Muscle of back (tissue), 11 donors: Measurements from ENCODE around the gene PATE1. TPM values are rescaled to one million over a fixed set of nuclear protein-coding genes. Genes with fewer than 3 reads are reported as not detected.

Experiments used
- DNase-seq, 3 donors: peaks; one replicate each; pipeline versions ENCODE4 v3.0.0 to v3.0.0-alpha.2; 2013
- polyA plus RNA-seq, 10 donors: library from polyadenylated mRNA; unstranded; fragments of 120-200 nt; gene quantifications; one replicate each; pipeline ENCODE4 v1.2.1, GENCODE V29; 2013; ENCODE audit not compliant: insufficient read length in 10 of 10

Gene PATE1
- polyA plus RNA-seq, 10 donors, result not detected

DNA sequence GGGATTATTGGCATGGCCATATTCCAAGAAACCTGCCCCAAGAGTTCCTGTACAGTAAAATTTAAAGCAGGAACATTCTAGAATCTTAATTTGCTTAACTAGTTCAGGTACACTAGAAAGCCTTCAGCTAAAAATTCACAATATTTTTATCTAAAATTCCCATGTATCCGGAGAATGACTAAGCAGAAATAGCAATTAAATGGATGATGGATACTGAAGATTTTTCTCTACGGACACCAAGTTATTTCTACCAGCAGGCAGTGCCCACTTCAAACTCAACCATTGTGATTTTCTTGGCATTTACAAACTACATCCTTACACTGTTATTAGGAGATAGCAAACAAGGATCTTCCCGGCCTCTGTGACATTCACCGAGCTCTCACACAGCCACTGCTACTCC lies 44.7 kb downstream of the PATE1 start:
- no peak for DNase-seq

DNA sequence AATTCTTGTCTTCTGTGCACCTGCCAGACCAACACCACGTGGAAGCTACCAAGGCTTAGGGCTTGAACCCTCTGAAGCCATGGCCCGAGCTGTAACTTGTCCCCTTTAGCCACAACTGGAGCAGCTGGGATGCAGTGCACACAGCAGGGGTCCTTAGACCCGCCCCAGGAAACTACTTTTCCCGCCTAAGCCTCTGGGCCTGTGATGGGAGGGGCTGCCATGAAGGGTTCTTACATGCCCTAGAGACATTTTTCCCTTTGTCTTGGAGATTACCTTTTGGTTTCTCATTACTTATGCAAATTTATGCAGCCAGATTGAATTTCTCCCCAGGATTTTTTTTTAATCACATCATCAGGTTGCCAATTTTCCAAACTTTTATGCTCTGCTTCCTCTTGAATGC lies 51.6 kb downstream of the PATE1 start:
- no peak for DNase-seq

Other genes starting within 250 kb of the PATE1 start
- 10 to 100 TPM; 65.6 to 78.0 (median 68.8) TPM for gene EI24, start 176.8 kb upstream of the PATE1 start, polyA plus RNA-seq
- gene STT3A, start 153.4 kb upstream of the PATE1 start, polyA plus RNA-seq, result 100 to 1,000 TPM; 110 to 150 (median 119) TPM
- 10 to 100 TPM in 4 of 10 donors, 1 to 10 TPM in 6; 6.5 to 17.2 (median 9.9) TPM for gene CHEK1, start 121.1 kb upstream of the PATE1 start, polyA plus RNA-seq
- under 1 TPM; 0.18 to 0.55 (median 0.36) TPM for gene ACRV1, start 65.4 kb upstream of the PATE1 start, polyA plus RNA-seq
- gene PATE2, start 32.5 kb downstream of the PATE1 start, polyA plus RNA-seq, result under 1 TPM in 1 of 10 donors, not detected in 9; 0.14 TPM
- not detected for gene PATE3, start 41.8 kb downstream of the PATE1 start, polyA plus RNA-seq
- under 1 TPM in 2 of 10 donors, not detected in 8; 0.13 to 0.22 TPM for gene PATE4, start 87.0 kb downstream of the PATE1 start, polyA plus RNA-seq
- gene HYLS1, start 141.4 kb downstream of the PATE1 start, polyA plus RNA-seq, result 1 to 10 TPM; 4.9 to 7.9 (median 6.4) TPM
- gene PUS3, start 156.9 kb downstream of the PATE1 start, polyA plus RNA-seq, result 10 to 100 TPM in 9 of 10 donors, 1 to 10 TPM in 1; 9.5 to 14.4 (median 11.7) TPM
- gene DDX25, start 158.2 kb downstream of the PATE1 start, polyA plus RNA-seq, result 1 to 10 TPM in 1 of 10 donors, under 1 TPM in 9; 0.17 to 1.5 (median 0.52) TPM
- gene VSIG10L2, start 199.8 kb downstream of the PATE1 start, polyA plus RNA-seq, result under 1 TPM in 3 of 10 donors, not detected in 7; 0.07 to 0.53 (median 0.17) TPM